Iris pigment epithelial cell (primary cell): Measurements from ENCODE around the gene NAE1.
A peak's percentile ranks its signal among the peaks of the same experiment; 100 is the strongest.

ENCODE experiments used
- DNase-seq: peaks from one replicate; pipeline ENCODE4 v3.0.0-alpha.2; 2011; ENCODE audit warnings: low read depth

NAE1 gene

GRCh38 chr16:66850115-66850815 lies 19.5 kb upstream of the NAE1 start:
- no peak for DNase-seq

GRCh38 chr16:66849549-66849948 lies 18.8 kb upstream of the NAE1 start:
- no peak for DNase-seq

GRCh38 chr16:66849021-66849420 lies 18.2 kb upstream of the NAE1 start:
- no peak for DNase-seq

GRCh38 chr16:66848172-66848571 lies 17.4 kb upstream of the NAE1 start:
- DNase-seq, result no peak

GRCh38 chr16:66847533-66848067 lies 16.8 kb upstream of the NAE1 start:
- DNase-seq, result no peak

GRCh38 chr16:66846831-66847230 lies 16.1 kb upstream of the NAE1 start:
- DNase-seq, result no peak

- no peak for DNase-seq
These were observed 15.5 kb upstream of the NAE1 start for GRCh38 chr16:66846266-66846665.

GRCh38 chr16:66845791-66846221 lies 15.0 kb upstream of the NAE1 start:
- DNase-seq, result no peak

GRCh38 chr16:66845080-66845410 lies 14.3 kb upstream of the NAE1 start:
- DNase-seq, result no peak

- DNase-seq, result no peak
These were observed 13.7 kb upstream of the NAE1 start, which contains the start of gene CA7 for GRCh38 chr16:66844342-66845079. Gene CA7 (plus strand): TSS chr16:66844414. CDS start chr16:66844488, 74 bp downstream.

- no peak for DNase-seq
These were observed 13.2 kb upstream of the NAE1 start for GRCh38 chr16:66844009-66844341.

GRCh38 chr16:66843191-66843590 lies 12.4 kb upstream of the NAE1 start:
- no peak for DNase-seq

- DNase-seq, result peak; percentile 18
These were observed 12.0 kb upstream of the NAE1 start for GRCh38 chr16:66842765-66843164.

GRCh38 chr16:66841366-66841765 lies 10.6 kb upstream of the NAE1 start:
- no peak for DNase-seq

- no peak for DNase-seq
These were observed 10.1 kb upstream of the NAE1 start for GRCh38 chr16:66840883-66841282.

GRCh38 chr16:66834746-66835145 lies 4.0 kb upstream of the NAE1 start:
- no peak for DNase-seq

GRCh38 chr16:66832661-66833305 lies 2.0 kb upstream of the NAE1 start:
- peak; percentile 80 for DNase-seq

GRCh38 chr16:66832190-66832589 lies 1.4 kb upstream of the NAE1 start:
- DNase-seq, result no peak

GRCh38 chr16:66824006-66824405 lies 6.8 kb downstream of the NAE1 start:
- DNase-seq, result peak; percentile 37

GRCh38 chr16:66814734-66815133 lies 16.0 kb downstream of the NAE1 start:
- no peak for DNase-seq

- DNase-seq, result no peak
These were observed 19.7 kb downstream of the NAE1 start for GRCh38 chr16:66811043-66811442.

- DNase-seq, result no peak
These were observed 20.4 kb downstream of the NAE1 start for GRCh38 chr16:66810391-66810790.

GRCh38 chr16:66809765-66810164 lies 21.0 kb downstream of the NAE1 start:
- DNase-seq, result no peak
